Thyroid gland (tissue), 4 donors: ENCODE measurements around the gene SNAP29.

ENCODE experiments used
- POLR2A ChIP-seq, 2 donors: fragments of 450-650 bp; IDR thresholded peaks; one replicate each; pipeline ENCODE4 v1.6.1; 2017; ENCODE audit warnings: antibody characterized with exemption in 2 of 2, mild to moderate bottlenecking in 2 of 2, moderate library complexity in 1 of 2
- TF ChIP-seq, protein P1 (sequence below), 6 experiments: fragments of 200-600 bp in 3 of 6; fragments of 450-650 bp in 3 of 6; sonication (generic) in 3 of 6; IDR thresholded peaks; one replicate each; pipeline ENCODE4 v1.5.1; 2016 to 2019; ENCODE audit warnings: antibody characterized with exemption in 6 of 6, mild to moderate bottlenecking in 2 of 6, inconsistent platforms in 1 of 6, moderate library complexity in 1 of 6

DNA sequence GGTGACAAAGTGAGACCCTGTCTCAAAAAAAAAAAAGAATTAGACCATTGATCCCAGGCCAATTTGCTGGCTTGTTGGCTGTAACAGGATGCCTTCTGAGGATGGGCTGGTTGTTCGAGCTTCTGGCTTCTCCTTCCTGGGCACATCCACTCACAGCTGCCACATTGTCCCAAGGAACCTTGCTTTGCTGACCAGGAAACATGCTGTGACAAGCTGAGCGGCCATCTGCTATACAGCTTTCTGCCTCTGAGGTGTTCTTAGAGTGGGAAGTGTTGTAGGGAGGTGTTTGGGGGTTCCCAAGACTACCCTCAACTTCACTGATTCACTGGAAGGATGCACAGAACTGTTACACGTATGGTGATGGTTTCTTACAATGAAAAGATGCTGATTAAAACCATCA lies 6.5 kb downstream of the SNAP29 start:
- TF ChIP-seq, protein P1, sequence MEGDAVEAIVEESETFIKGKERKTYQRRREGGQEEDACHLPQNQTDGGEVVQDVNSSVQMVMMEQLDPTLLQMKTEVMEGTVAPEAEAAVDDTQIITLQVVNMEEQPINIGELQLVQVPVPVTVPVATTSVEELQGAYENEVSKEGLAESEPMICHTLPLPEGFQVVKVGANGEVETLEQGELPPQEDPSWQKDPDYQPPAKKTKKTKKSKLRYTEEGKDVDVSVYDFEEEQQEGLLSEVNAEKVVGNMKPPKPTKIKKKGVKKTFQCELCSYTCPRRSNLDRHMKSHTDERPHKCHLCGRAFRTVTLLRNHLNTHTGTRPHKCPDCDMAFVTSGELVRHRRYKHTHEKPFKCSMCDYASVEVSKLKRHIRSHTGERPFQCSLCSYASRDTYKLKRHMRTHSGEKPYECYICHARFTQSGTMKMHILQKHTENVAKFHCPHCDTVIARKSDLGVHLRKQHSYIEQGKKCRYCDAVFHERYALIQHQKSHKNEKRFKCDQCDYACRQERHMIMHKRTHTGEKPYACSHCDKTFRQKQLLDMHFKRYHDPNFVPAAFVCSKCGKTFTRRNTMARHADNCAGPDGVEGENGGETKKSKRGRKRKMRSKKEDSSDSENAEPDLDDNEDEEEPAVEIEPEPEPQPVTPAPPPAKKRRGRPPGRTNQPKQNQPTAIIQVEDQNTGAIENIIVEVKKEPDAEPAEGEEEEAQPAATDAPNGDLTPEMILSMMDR (IDR thresholded peaks at IDR 0.05): no peak
- no peak for TF ChIP-seq POLR2A (IDR thresholded peaks at IDR 0.05)
